ENCODE measurements around the gene DHCR7.

Gene DHCR7

GRCh38 chr11:71443736-71444445 is 4.3 kb downstream of the DHCR7 start:
- DNase-seq: no peak

GRCh38 chr11:71442880-71443279 is 5.3 kb downstream of the DHCR7 start:
- in situ Hi-C loops (cut with MboI; ENCODE audit: low pct_unique_long_range_greater_than_20kb, low sequenced_read_pairs): no loop called here
- no peak for DNase-seq

More at GRCh38 chr11:71443736-71444445, 4.3 kb downstream of the DHCR7 start:
- in situ Hi-C loops (cut with MboI; ENCODE audit: low pct_unique_long_range_greater_than_20kb, low sequenced_read_pairs): no loop called here

- in situ Hi-C loops (cut with MboI; ENCODE audit: low pct_unique_long_range_greater_than_20kb, low sequenced_read_pairs): no loop called here
- no peak for DNase-seq
These were observed 6.1 kb downstream of the DHCR7 start for GRCh38 chr11:71442123-71442522.

GRCh38 chr11:71441251-71441650 is 6.9 kb downstream of the DHCR7 start:
- no peak for DNase-seq
- in situ Hi-C loops (cut with MboI; ENCODE audit: low pct_unique_long_range_greater_than_20kb, low sequenced_read_pairs): no loop called here

- DNase-seq: no peak
- in situ Hi-C loops (cut with MboI; ENCODE audit: low pct_unique_long_range_greater_than_20kb, low sequenced_read_pairs): no loop called here
These were observed 8.0 kb downstream of the DHCR7 start for GRCh38 chr11:71440021-71440755.

- no peak for DNase-seq
- in situ Hi-C loops (cut with MboI; ENCODE audit: low pct_unique_long_range_greater_than_20kb, low sequenced_read_pairs): no loop called here
These were observed 9.5 kb downstream of the DHCR7 start for GRCh38 chr11:71438650-71439049.

- in situ Hi-C loops (cut with MboI; ENCODE audit: low pct_unique_long_range_greater_than_20kb, low sequenced_read_pairs): no loop called here
- no peak for DNase-seq
These were observed 10.3 kb downstream of the DHCR7 start for GRCh38 chr11:71437879-71438278.

- in situ Hi-C loops (cut with MboI; ENCODE audit: low pct_unique_long_range_greater_than_20kb, low sequenced_read_pairs): no loop called here
- DNase-seq: no peak
These were observed 10.8 kb downstream of the DHCR7 start for GRCh38 chr11:71437399-71437798.

GRCh38 chr11:71436861-71437260 is 11.3 kb downstream of the DHCR7 start:
- in situ Hi-C loops (cut with MboI; ENCODE audit: low pct_unique_long_range_greater_than_20kb, low sequenced_read_pairs): no loop called here
- no peak for DNase-seq

- DNase-seq: no peak
- in situ Hi-C loops (cut with MboI; ENCODE audit: low pct_unique_long_range_greater_than_20kb, low sequenced_read_pairs): no loop called here
These were observed 12.8 kb downstream of the DHCR7 start for GRCh38 chr11:71435278-71435951.

GRCh38 chr11:71434576-71435130 is 13.5 kb downstream of the DHCR7 start:
- no peak for DNase-seq
- in situ Hi-C loops (cut with MboI; ENCODE audit: low pct_unique_long_range_greater_than_20kb, low sequenced_read_pairs): no loop called here

- DNase-seq: no peak
- in situ Hi-C loops (cut with MboI; ENCODE audit: low pct_unique_long_range_greater_than_20kb, low sequenced_read_pairs): no loop called here
These were observed 14.3 kb downstream of the DHCR7 start for GRCh38 chr11:71433648-71434450.

- DNase-seq: peak; percentile 9
- in situ Hi-C loops (cut with MboI; ENCODE audit: low pct_unique_long_range_greater_than_20kb, low sequenced_read_pairs): no loop called here
These were observed 15.2 kb downstream of the DHCR7 start for GRCh38 chr11:71432761-71433647.

- no peak for DNase-seq
- in situ Hi-C loops (cut with MboI; ENCODE audit: low pct_unique_long_range_greater_than_20kb, low sequenced_read_pairs): no loop called here
These were observed 16.9 kb downstream of the DHCR7 start for GRCh38 chr11:71431271-71431670.

- in situ Hi-C loops (cut with MboI; ENCODE audit: low pct_unique_long_range_greater_than_20kb, low sequenced_read_pairs): no loop called here
- DNase-seq: no peak
These were observed 18.0 kb downstream of the DHCR7 start for GRCh38 chr11:71430166-71430565.

GRCh38 chr11:71429701-71430100 is 18.5 kb downstream of the DHCR7 start:
- in situ Hi-C loops (cut with MboI; ENCODE audit: low pct_unique_long_range_greater_than_20kb, low sequenced_read_pairs): no loop called here
- DNase-seq: no peak

- no peak for DNase-seq
- in situ Hi-C loops (cut with MboI; ENCODE audit: low pct_unique_long_range_greater_than_20kb, low sequenced_read_pairs): no loop called here
These were observed 19.2 kb downstream of the DHCR7 start for GRCh38 chr11:71428861-71429435.

GRCh38 chr11:71426413-71426812 is 21.8 kb downstream of the DHCR7 start:
- DNase-seq: no peak
- in situ Hi-C loops (cut with MboI; ENCODE audit: low pct_unique_long_range_greater_than_20kb, low sequenced_read_pairs): no loop called here

Data from KBM-7 (cell line).